Measurements from ENCODE around the gene MRAS.
A peak's percentile ranks its signal among the peaks of the same experiment; 100 is the strongest.

The MRAS gene

GRCh38 chr3:138329127-138329983, 19.0 kb upstream of the MRAS start, which contains the start of gene NME9:
Gene NME9, minus strand, starts transcription at chr3:138329851. Its CDS starts 516 bp downstream, at chr3:138329335.
- TF ChIP-seq CTCF (IDR thresholded peaks at IDR 0.05; ENCODE audit: low read depth, low read length, missing control alignments) = peak; percentile 80
- DNase-seq (ENCODE audit: low read depth) = peak; percentile 21
- peak within 1 kb of the TSS; percentile 35 for H3K4me3 ChIP-seq (ENCODE audit: low read depth, low read length)

- no peak for DNase-seq (ENCODE audit: low read depth)
- peak overlapping the region; percentile 35 for H3K4me3 ChIP-seq (ENCODE audit: low read depth, low read length)
- TF ChIP-seq CTCF (IDR thresholded peaks at IDR 0.05; ENCODE audit: low read depth, low read length, missing control alignments) = no peak
These were observed 18.4 kb upstream of the MRAS start for GRCh38 chr3:138329984-138330293.

GRCh38 chr3:138331143-138331894, 17.1 kb upstream of the MRAS start:
- no peak for DNase-seq (ENCODE audit: low read depth)
- TF ChIP-seq CTCF (IDR thresholded peaks at IDR 0.05; ENCODE audit: low read depth, low read length, missing control alignments) = peak; percentile 16

GRCh38 chr3:138332472-138333073, 15.8 kb upstream of the MRAS start:
- no peak overlapping the region for H3K4me3 ChIP-seq (ENCODE audit: low read depth, low read length)
- no peak for DNase-seq (ENCODE audit: low read depth)
- TF ChIP-seq CTCF (IDR thresholded peaks at IDR 0.05; ENCODE audit: low read depth, low read length, missing control alignments) = peak; percentile 40

More at GRCh38 chr3:138331143-138331894, 17.1 kb upstream of the MRAS start:
- no peak overlapping the region for H3K4me3 ChIP-seq (ENCODE audit: low read depth, low read length)

- DNase-seq (ENCODE audit: low read depth) = no peak
- H3K4me3 ChIP-seq (ENCODE audit: low read depth, low read length) = no peak overlapping the region
- no peak for TF ChIP-seq CTCF (IDR thresholded peaks at IDR 0.05; ENCODE audit: low read depth, low read length, missing control alignments)
These were observed 13.8 kb upstream of the MRAS start for GRCh38 chr3:138334608-138335007.

DNA sequence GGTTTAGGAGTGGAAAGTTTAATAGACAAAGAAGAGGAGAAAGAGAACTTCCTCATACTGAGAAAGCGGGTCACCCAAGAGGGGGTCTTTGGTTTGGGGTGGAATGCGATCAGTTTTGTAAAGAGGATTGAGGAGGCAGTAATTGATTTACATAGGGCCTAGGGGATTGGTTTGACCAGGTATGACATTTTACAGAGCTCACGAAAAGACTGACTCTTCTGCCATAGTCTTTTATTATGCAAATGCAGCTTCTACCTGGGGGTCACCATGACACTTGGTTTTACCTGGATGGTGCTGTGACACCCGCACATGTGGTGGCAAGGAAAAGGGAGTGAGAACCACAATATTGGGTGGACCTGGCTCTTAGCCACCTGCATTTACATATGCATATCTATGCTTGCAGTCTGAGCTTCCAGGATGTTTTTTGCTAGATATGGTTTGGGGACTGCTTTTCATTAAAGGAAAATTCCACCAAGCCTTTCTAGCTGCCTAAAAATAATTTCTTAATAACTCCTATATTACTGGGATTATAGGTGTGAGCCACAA, 11.9 kb upstream of the MRAS start:
- TF ChIP-seq CTCF (IDR thresholded peaks at IDR 0.05; ENCODE audit: low read depth, low read length, missing control alignments) = no peak
- DNase-seq (ENCODE audit: low read depth) = no peak
- no peak overlapping the region for H3K4me3 ChIP-seq (ENCODE audit: low read depth, low read length)
